H1 (cell line): ENCODE results near the gene RGL1. TPM values are rescaled to one million over a fixed set of nuclear protein-coding genes. Genes with fewer than 3 reads are reported as not detected.

Experiments
- CTCF ChIA-PET: fragments of 300-600 bp; sonication (Branson Sonifier 250); formaldehyde crosslinking; loops from one replicate; lab custom pipeline; 2021; ENCODE audit not compliant: partially characterized antibody; lab: Charles Lee
- POLR2A ChIA-PET: fragments of 300-600 bp; sonication (Branson Sonifier 250); formaldehyde crosslinking; loops from one replicate; lab custom pipeline; 2021; ENCODE audit warnings: inconsistent platforms; ENCODE audit not compliant: partially characterized antibody; lab: Charles Lee
- DNase-seq, 2 experiments: peaks; one replicate each; pipeline versions ENCODE4 v3.0.0 to v3.0.0-alpha.2; 2010 to 2022; ENCODE audit warnings: low spot score in 2 of 2, low read depth in 1 of 2, mixed read lengths in 1 of 2
- FAIRE-seq: peaks from 2 replicates; lab custom pipeline; 2011; peaks lifted over from hg19 to GRCh38; lab: Jason Lieb, UNC
- H2AFZ ChIP-seq: 2 replicates; pipeline ENCODE4 v1.8.1; 2012; ENCODE audit warnings: low read length, inconsistent platforms
- H2AK5ac ChIP-seq: 2 replicates; pipeline ENCODE4 v1.6.1; 2013; ENCODE audit warnings: low read depth, low read length
- H2BK120ac ChIP-seq: replicated peaks from 2 replicates; pipeline ENCODE3; 2013; ENCODE audit warnings: low read depth, low read length, inconsistent platforms
- H2BK12ac ChIP-seq: 2 replicates; pipeline ENCODE4 v1.6.1; 2013; ENCODE audit warnings: low read depth, low read length
- H2BK15ac ChIP-seq: 2 replicates; pipeline ENCODE4 v1.6.1; 2013; ENCODE audit warnings: low read length
- H2BK20ac ChIP-seq: 2 replicates; pipeline ENCODE4 v1.6.1; 2013; ENCODE audit warnings: low read length
- H2BK5ac ChIP-seq: 2 replicates; pipeline ENCODE4 v1.6.1; 2013; ENCODE audit warnings: low read depth, low read length
- H3K14ac ChIP-seq: 2 replicates; pipeline ENCODE4 v1.6.1; 2013; ENCODE audit warnings: inconsistent platforms; ENCODE audit not compliant: insufficient read length
- H3K18ac ChIP-seq: 2 replicates; pipeline ENCODE4 v1.6.1; 2013; ENCODE audit warnings: low read length; ENCODE audit errors: extremely low read depth
- H3K23ac ChIP-seq: 2 replicates; pipeline ENCODE4 v1.6.1; 2013; ENCODE audit warnings: inconsistent platforms; ENCODE audit not compliant: insufficient read length
- H3K23me2 ChIP-seq: 2 replicates; pipeline ENCODE4 v1.6.1; 2013; ENCODE audit warnings: low read depth, low read length
- H3K27ac ChIP-seq: 2 replicates; pipeline ENCODE4 v1.6.1; 2011; ENCODE audit warnings: low read depth, low read length, inconsistent platforms
- H3K27me3 ChIP-seq, 4 experiments: replicated peaks in 1 of 4; 1 replicate in 1 of 4; 2 replicates in 3 of 4; pipeline versions ENCODE4 v1.6.1 to v1.8.1; 2011 to 2013; ENCODE audit warnings: low read length in 3 of 4, mild to moderate bottlenecking in 3 of 4, inconsistent platforms in 2 of 4, mixed read lengths in 2 of 4, moderate library complexity in 1 of 4; ENCODE audit not compliant: control insufficient read depth in 3 of 4, insufficient read depth in 3 of 4; ENCODE audit errors: extremely low read depth in 1 of 4
- H3K36me3 ChIP-seq, 4 experiments: 2 replicates each; pipeline versions ENCODE4 v1.6.1 to v1.8.1; 2011 to 2013; ENCODE audit warnings: mild to moderate bottlenecking in 4 of 4, low read length in 3 of 4, moderate library complexity in 2 of 4, control low read depth in 1 of 4, inconsistent platforms in 1 of 4; ENCODE audit not compliant: insufficient read depth in 4 of 4, control insufficient read depth in 2 of 4
- H3K4ac ChIP-seq: replicated peaks from 2 replicates; pipeline ENCODE3; 2013; ENCODE audit warnings: low read length, low read depth, mixed read lengths, inconsistent platforms; ENCODE audit not compliant: insufficient read length
- H3K4me1 ChIP-seq, 4 experiments: replicated peaks in 1 of 4; 1 replicate in 1 of 4; 2 replicates in 3 of 4; pipeline versions ENCODE4 v1.6.1 to v1.8.1; 2011 to 2013; ENCODE audit warnings: low read length in 3 of 4, inconsistent platforms in 2 of 4, mixed read lengths in 1 of 4; ENCODE audit not compliant: insufficient read depth in 4 of 4, control insufficient read depth in 3 of 4
- H3K4me2 ChIP-seq, 2 experiments: 2 replicates each; pipeline versions ENCODE4 v1.6.1 to v1.8.1; 2011 to 2013; ENCODE audit warnings: low read depth in 2 of 2, low read length in 2 of 2, control low read depth in 1 of 2, inconsistent platforms in 1 of 2, mild to moderate bottlenecking in 1 of 2; ENCODE audit not compliant: insufficient read depth in 1 of 2
- H3K4me3 ChIP-seq, 4 experiments: fragments of 200-600, 300-600 bp in 1 of 4; sonication (generic), shearing (Covaris generic), sonication (Bioruptor Twin) in 1 of 4; 2 replicates each; pipeline versions ENCODE4 v1.5.1 to v1.8.1; 2011 to 2016; ENCODE audit warnings: low read length in 4 of 4, low read depth in 3 of 4, control low read depth in 2 of 4, inconsistent platforms in 2 of 4, mild to moderate bottlenecking in 2 of 4, mixed read lengths in 1 of 4, moderate library complexity in 1 of 4; ENCODE audit not compliant: insufficient read depth in 2 of 4; ENCODE audit errors: extremely low read depth in 1 of 4
- H3K56ac ChIP-seq: replicated peaks from 2 replicates; pipeline ENCODE3; 2013; ENCODE audit warnings: low read depth, mild to moderate bottlenecking, mixed read lengths, low read length, inconsistent platforms; ENCODE audit not compliant: insufficient read length
- H3K79me1 ChIP-seq: 2 replicates; pipeline ENCODE4 v1.6.1; 2013; ENCODE audit warnings: low read depth, low read length, control low read depth
- H3K79me2 ChIP-seq, 2 experiments: 2 replicates each; pipeline versions ENCODE4 v1.6.1 to v1.8.1; 2012 to 2013; ENCODE audit warnings: low read length in 2 of 2, mild to moderate bottlenecking in 2 of 2, inconsistent platforms in 1 of 2; ENCODE audit not compliant: insufficient read depth in 2 of 2, control insufficient read depth in 1 of 2
- H3K9ac ChIP-seq, 4 experiments: replicated peaks in 1 of 4; 1 replicate in 1 of 4; 2 replicates in 3 of 4; pipeline versions ENCODE4 v1.6.1 to v1.8.1; 2011 to 2013; ENCODE audit warnings: low read depth in 3 of 4, low read length in 3 of 4, control low read depth in 2 of 4, mild to moderate bottlenecking in 2 of 4, moderate library complexity in 2 of 4, inconsistent platforms in 1 of 4; ENCODE audit errors: extremely low read depth in 1 of 4
- H3K9me3 ChIP-seq, 2 experiments: 2 replicates each; pipeline versions ENCODE4 v1.6.1 to v1.8.1; 2012 to 2013; ENCODE audit warnings: mild to moderate bottlenecking in 2 of 2, moderate library complexity in 2 of 2, control low read depth in 1 of 2, inconsistent platforms in 1 of 2, low read depth in 1 of 2, low read length in 1 of 2, mixed read lengths in 1 of 2; ENCODE audit not compliant: insufficient read depth in 2 of 2
- H4K20me1 ChIP-seq, 2 experiments: replicated peaks in 1 of 2; 2 replicates each; pipeline versions ENCODE3 to v1.8.1; 2011 to 2013; ENCODE audit warnings: inconsistent platforms in 2 of 2, low read length in 2 of 2, mild to moderate bottlenecking in 1 of 2; ENCODE audit not compliant: insufficient read depth in 2 of 2, control insufficient read depth in 1 of 2
- H4K5ac ChIP-seq: 2 replicates; pipeline ENCODE4 v1.6.1; 2013; ENCODE audit warnings: low read length, low read depth, mixed read lengths, inconsistent platforms; ENCODE audit not compliant: insufficient read length
- H4K8ac ChIP-seq: 2 replicates; pipeline ENCODE4 v1.8.0; 2013; ENCODE audit warnings: mild to moderate bottlenecking, moderate library complexity, low read length, inconsistent platforms; ENCODE audit not compliant: insufficient read depth; ENCODE audit errors: extremely low read depth
- H4K91ac ChIP-seq: replicated peaks from 2 replicates; pipeline ENCODE3; 2013; ENCODE audit warnings: low read length, mixed read lengths, inconsistent platforms; ENCODE audit not compliant: insufficient read length
- PHF8 ChIP-seq: fragments of 200-600 bp; sonication (generic); conservative IDR thresholded peaks from 2 replicates; pipeline ENCODE4 v1.7.1; 2012; ENCODE audit warnings: low read depth, mild to moderate bottlenecking, inconsistent platforms, low read length, moderate library complexity
- RFX5 ChIP-seq: IDR thresholded peaks from 2 replicates; pipeline ENCODE4 v1.6.1; 2011; ENCODE audit warnings: low read depth, low read length, improper control_type of control experiment, borderline replicate concordance
- WGBS, 2 experiments: shearing (Covaris generic) in 1 of 2; methylation state at CpG; one replicate each; pipeline versions ENCODE4 v1.1.6 to v1.1.7; 2013 to 2015; ENCODE audit warnings: low lambda C conversion rate in 2 of 2, mixed read lengths in 2 of 2, inconsistent platforms in 1 of 2, low coverage in 1 of 2, missing lambda C conversion rate in 1 of 2; ENCODE audit not compliant: insufficient replicate concordance in 2 of 2, insufficient coverage in 1 of 2, insufficient read length in 1 of 2; ENCODE audit errors: extremely low coverage in 1 of 2, missing lambda C conversion rate in 1 of 2; 5-methylcytosine and 5-hydroxymethylcytosine counted together
- polyA plus RNA-seq, 7 experiments: library from polyadenylated mRNA; depleted of rRNA in 3 of 7; stranded (reverse) in 5 of 7; unstranded in 2 of 7; fragments of >200 nt in 5 of 7; fragments of 200-250 nt in 2 of 7; gene quantifications; 1 replicate in 5 of 7; 2 replicates in 1 of 7; 4 replicates in 1 of 7; pipeline versions ENCODE4 v1.2.1 to v1.2.3, GENCODE V29; 2011 to 2013; ENCODE audit warnings: missing spikeins in 2 of 7, mixed read lengths in 2 of 7
- total RNA-seq: library from RNA; stranded (reverse); fragmentation: NEBNext Ultra II Directional; extraction: Animal tissue kit (Norgen Biotek cat#: 25700); gene quantifications from 2 replicates; pipeline ENCODE4 v1.2.1, GENCODE V29; 2021

RGL1 gene
- total and polyA plus RNA-seq, 2 of the 8 experiments (the other 6 are each of a cell fraction or from before 2014, with no cell fraction given), result 0.98 to 2.4 TPM

GRCh38 chr1:183879494-183879893 is 74.6 kb downstream of the RGL1 start:
- Histone ChIP-seq H3K9me3 (no peaks in the 10 kb centered on the region), H4K5ac (no peak overlapping the region), H2BK12ac (no peak overlapping the region), H3K18ac (no peak overlapping the region), H3K79me1 (no peaks in the 10 kb centered on the region), H2AFZ (no peak overlapping the region), H2AK5ac (no peak overlapping the region), H2BK120ac (no peak overlapping the region), H3K27me3 (no peaks in the 10 kb centered on the region), H3K9ac (no peak overlapping the region), H3K4me2 (no peak overlapping the region), H3K4me1 (peaks cover 2 to 5% (median 2%) of the 10 kb centered on the region in 4 experiments; a peak in 5 of 7 replicates), H3K4ac (no peak overlapping the region), H3K56ac (no peak overlapping the region), H2BK20ac (no peak overlapping the region), H3K14ac (no peak overlapping the region), H2BK5ac (no peak overlapping the region), H3K27ac (no peak overlapping the region), H3K4me3 (no peak overlapping the region), H3K36me3 (no peaks in the 10 kb centered on the region), H4K8ac (no peak overlapping the region), H4K20me1 (no peaks in the 10 kb centered on the region), H3K23ac (no peak overlapping the region), H3K79me2 (no peaks in the 10 kb centered on the region), H4K91ac (no peak overlapping the region), H2BK15ac (no peak overlapping the region), H3K23me2 (no peaks in the 10 kb centered on the region)
- 69% methylated on average over 2 of the region's 2 CpGs; no CpG with 5 or more reads in 1 of the 2 experiments for WGBS, 2 experiments
- FAIRE-seq, result no peak
- ChIA-PET POLR2A (no interaction called here), CTCF (interaction anchor here (1.4 to 1.5 kb wide), 2 partner anchors 19 to 194 kb away, joined by 3 to 4 read pairs; no protein-coding TSS in a partner anchor)
- no peak for DNase-seq
- TF ChIP-seq RFX5 (peak; percentile 57; the same call in 1 of the 2 replicates), PHF8 (no peak)
